Rectal smooth muscle tissue (tissue), 1 donor: Measurements from ENCODE around the gene RBPJL.

Experiments used
- H3K27ac ChIP-seq: one replicate; pipeline ENCODE4 v1.7.0; 2013; ENCODE audit warnings: low read depth, low read length, inconsistent platforms
- H3K27me3 ChIP-seq: one replicate; pipeline ENCODE4 v1.7.0; 2013; ENCODE audit warnings: low read length; ENCODE audit not compliant: control insufficient read depth, insufficient read depth
- H3K36me3 ChIP-seq: one replicate; pipeline ENCODE4 v1.7.0; 2013; ENCODE audit warnings: low read length; ENCODE audit not compliant: control insufficient read depth, insufficient read depth
- H3K4me1 ChIP-seq: one replicate; pipeline ENCODE4 v1.7.0; 2013; ENCODE audit warnings: low read length; ENCODE audit not compliant: control insufficient read depth, insufficient read depth
- H3K4me3 ChIP-seq: one replicate; pipeline ENCODE4 v1.7.0; 2013; ENCODE audit warnings: low read length
- H3K9ac ChIP-seq: one replicate; pipeline ENCODE4 v1.7.0; 2013; ENCODE audit warnings: low read length

The RBPJL gene, protein sequence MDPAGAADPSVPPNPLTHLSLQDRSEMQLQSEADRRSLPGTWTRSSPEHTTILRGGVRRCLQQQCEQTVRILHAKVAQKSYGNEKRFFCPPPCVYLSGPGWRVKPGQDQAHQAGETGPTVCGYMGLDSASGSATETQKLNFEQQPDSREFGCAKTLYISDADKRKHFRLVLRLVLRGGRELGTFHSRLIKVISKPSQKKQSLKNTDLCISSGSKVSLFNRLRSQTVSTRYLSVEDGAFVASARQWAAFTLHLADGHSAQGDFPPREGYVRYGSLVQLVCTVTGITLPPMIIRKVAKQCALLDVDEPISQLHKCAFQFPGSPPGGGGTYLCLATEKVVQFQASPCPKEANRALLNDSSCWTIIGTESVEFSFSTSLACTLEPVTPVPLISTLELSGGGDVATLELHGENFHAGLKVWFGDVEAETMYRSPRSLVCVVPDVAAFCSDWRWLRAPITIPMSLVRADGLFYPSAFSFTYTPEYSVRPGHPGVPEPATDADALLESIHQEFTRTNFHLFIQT

DNA sequence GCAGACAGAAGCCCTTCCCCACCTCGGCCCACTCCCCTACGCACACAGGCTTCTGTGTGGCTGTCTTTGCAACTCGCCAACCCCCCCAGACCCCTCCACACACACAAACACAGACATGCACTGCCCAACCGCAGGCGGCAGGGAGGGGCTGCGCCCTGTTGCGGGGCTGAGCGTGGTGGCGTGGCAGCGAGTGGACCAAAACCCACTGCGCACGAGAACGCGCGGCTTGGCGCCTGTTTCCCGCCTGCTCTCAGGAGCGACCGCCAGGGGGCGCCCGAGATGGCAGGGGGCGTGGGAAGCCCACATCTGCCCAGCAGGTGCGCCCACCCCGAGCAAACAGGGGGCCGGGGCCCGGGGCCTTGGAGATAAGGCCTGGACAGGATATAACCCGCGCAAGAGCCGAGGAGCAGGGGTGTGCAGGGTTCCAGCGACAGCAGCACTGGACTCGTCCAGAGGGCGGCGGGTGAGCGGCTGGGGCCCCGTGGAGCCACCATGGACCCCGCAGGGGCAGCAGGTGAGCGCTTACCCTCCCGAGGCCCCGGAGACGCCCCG is at the start of gene RBPJL:
RBPJL (plus strand) TSS at position 410 of the 552 bp plus-strand sequence; CDS start at position 493, 83 bp downstream.
- Histone ChIP-seq H3K4me3 (peak within 1 kb of the TSS; percentile 51), H3K36me3 (no peaks in the 10 kb centered on the region), H3K27me3 (peaks cover 8% of the 10 kb centered on the region), H3K27ac (no peak within 1 kb of the TSS), H3K4me1 (no peaks in the 10 kb centered on the region), H3K9ac (no peak within 1 kb of the TSS)

- Histone ChIP-seq H3K36me3 (no peaks in the 10 kb centered on the region), H3K4me3 (no peak overlapping the region), H3K27ac (no peak overlapping the region), H3K9ac (no peak overlapping the region), H3K4me1 (no peaks in the 10 kb centered on the region), H3K27me3 (peaks cover 3% of the 10 kb centered on the region)
These were observed 49.5 kb upstream of the RBPJL start for GRCh38 chr20:45257161-45257560.

DNA sequence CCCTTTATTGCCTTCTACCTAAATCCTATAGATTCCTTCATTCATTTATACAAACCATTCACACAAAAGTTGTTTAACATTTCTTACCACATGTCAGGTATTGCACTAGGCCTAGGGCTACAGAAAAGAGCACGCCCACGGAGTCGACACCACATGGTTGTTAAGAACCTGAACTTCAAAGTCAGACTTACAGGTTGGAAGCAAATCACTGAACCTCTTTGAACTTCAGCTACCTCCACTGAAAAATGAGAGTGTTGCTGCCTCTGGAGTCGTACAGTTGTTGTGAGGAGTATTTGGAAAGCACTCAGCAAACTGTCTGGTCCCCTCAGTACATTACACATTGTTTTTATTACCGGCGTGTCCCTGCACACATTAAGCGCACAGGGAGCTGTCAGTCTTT is 48.9 kb upstream of the RBPJL start:
- no peaks in the 10 kb centered on the region for H3K4me1 ChIP-seq
- H3K9ac ChIP-seq = no peak overlapping the region
- no peaks in the 10 kb centered on the region for H3K36me3 ChIP-seq
- H3K27ac ChIP-seq = no peak overlapping the region
- H3K27me3 ChIP-seq = peaks cover 3% of the 10 kb centered on the region
- no peak overlapping the region for H3K4me3 ChIP-seq

- Histone ChIP-seq H3K4me1 (no peaks in the 10 kb centered on the region), H3K27me3 (peaks cover 3% of the 10 kb centered on the region), H3K4me3 (no peak overlapping the region), H3K27ac (no peak overlapping the region), H3K36me3 (no peaks in the 10 kb centered on the region), H3K9ac (no peak overlapping the region)
These were observed 48.4 kb upstream of the RBPJL start for GRCh38 chr20:45258259-45258658.

- Histone ChIP-seq H3K9ac (no peak overlapping the region), H3K4me1 (no peaks in the 10 kb centered on the region), H3K4me3 (no peak overlapping the region), H3K27me3 (peaks cover 3% of the 10 kb centered on the region), H3K27ac (no peak overlapping the region), H3K36me3 (no peaks in the 10 kb centered on the region)
These were observed 48.0 kb upstream of the RBPJL start for GRCh38 chr20:45258664-45259063.

GRCh38 chr20:45263556-45264266 is 42.9 kb upstream of the RBPJL start:
- H3K27me3 ChIP-seq = peaks cover 3% of the 10 kb centered on the region
- no peak overlapping the region for H3K9ac ChIP-seq
- H3K27ac ChIP-seq = no peak overlapping the region
- H3K4me3 ChIP-seq = no peak overlapping the region
- no peaks in the 10 kb centered on the region for H3K4me1 ChIP-seq
- no peaks in the 10 kb centered on the region for H3K36me3 ChIP-seq

DNA sequence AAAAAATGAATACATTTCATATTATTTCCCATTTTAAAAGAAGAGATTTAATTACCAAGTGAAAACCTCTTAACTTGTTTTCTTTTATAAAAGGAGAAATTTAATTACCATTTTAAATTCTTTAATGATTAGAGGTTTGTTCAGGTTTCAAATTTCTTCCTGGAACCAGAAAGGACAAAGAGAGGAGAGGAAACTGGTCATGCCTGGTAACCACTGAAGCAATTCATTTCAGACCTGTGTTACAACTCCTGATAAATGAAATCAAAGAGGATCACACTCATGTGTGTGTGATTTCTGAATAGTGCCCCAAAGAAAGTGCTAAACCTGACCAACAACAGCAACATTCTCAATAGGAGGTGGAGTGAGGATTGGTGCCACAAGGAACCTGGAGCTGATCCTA is 39.7 kb upstream of the RBPJL start:
- no peaks in the 10 kb centered on the region for H3K36me3 ChIP-seq
- H3K27me3 ChIP-seq = no peaks in the 10 kb centered on the region
- no peak overlapping the region for H3K27ac ChIP-seq
- H3K4me1 ChIP-seq = no peaks in the 10 kb centered on the region
- H3K4me3 ChIP-seq = no peak overlapping the region
- H3K9ac ChIP-seq = no peak overlapping the region

DNA sequence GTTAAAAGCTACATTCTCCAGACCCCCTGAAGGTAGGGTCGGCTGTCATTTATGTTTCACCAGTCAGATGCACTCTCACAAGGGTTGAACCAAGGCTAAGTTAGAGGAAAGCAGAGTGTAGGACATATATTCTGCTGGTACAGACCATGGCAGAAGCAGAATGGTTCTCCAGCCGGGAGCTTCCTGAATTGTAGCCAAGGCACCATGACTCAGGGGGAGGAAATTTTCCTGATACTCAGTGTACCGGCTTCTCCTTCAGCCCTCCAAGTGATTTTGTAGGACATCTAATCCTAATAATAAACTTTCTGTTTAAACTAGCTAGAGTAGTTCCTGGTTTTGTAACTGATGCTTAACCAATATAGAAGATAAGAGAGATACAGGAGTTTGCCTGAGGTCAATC is 38.1 kb upstream of the RBPJL start:
- no peak overlapping the region for H3K27ac ChIP-seq
- H3K27me3 ChIP-seq = no peaks in the 10 kb centered on the region
- H3K36me3 ChIP-seq = no peaks in the 10 kb centered on the region
- H3K4me3 ChIP-seq = no peak overlapping the region
- no peak overlapping the region for H3K9ac ChIP-seq
- no peaks in the 10 kb centered on the region for H3K4me1 ChIP-seq

- Histone ChIP-seq H3K4me3 (no peak overlapping the region), H3K9ac (no peak overlapping the region), H3K36me3 (no peaks in the 10 kb centered on the region), H3K27me3 (no peaks in the 10 kb centered on the region), H3K27ac (no peak overlapping the region), H3K4me1 (no peaks in the 10 kb centered on the region)
These were observed 37.6 kb upstream of the RBPJL start for GRCh38 chr20:45269056-45269455.

- no peak overlapping the region for H3K27ac ChIP-seq
- H3K27me3 ChIP-seq = no peaks in the 10 kb centered on the region
- H3K4me1 ChIP-seq = no peaks in the 10 kb centered on the region
- no peaks in the 10 kb centered on the region for H3K36me3 ChIP-seq
- no peak overlapping the region for H3K4me3 ChIP-seq
- no peak overlapping the region for H3K9ac ChIP-seq
These were observed 36.8 kb upstream of the RBPJL start for GRCh38 chr20:45269754-45270270.

GRCh38 chr20:45275338-45275737 is 31.3 kb upstream of the RBPJL start:
- H3K27me3 ChIP-seq = no peaks in the 10 kb centered on the region
- H3K4me3 ChIP-seq = no peak overlapping the region
- no peak overlapping the region for H3K27ac ChIP-seq
- no peak overlapping the region for H3K9ac ChIP-seq
- no peaks in the 10 kb centered on the region for H3K4me1 ChIP-seq
- no peaks in the 10 kb centered on the region for H3K36me3 ChIP-seq

GRCh38 chr20:45279992-45280391 is 26.6 kb upstream of the RBPJL start:
- H3K4me1 ChIP-seq = no peaks in the 10 kb centered on the region
- H3K27me3 ChIP-seq = no peaks in the 10 kb centered on the region
- no peak overlapping the region for H3K4me3 ChIP-seq
- no peaks in the 10 kb centered on the region for H3K36me3 ChIP-seq
- H3K9ac ChIP-seq = no peak overlapping the region
- no peak overlapping the region for H3K27ac ChIP-seq
